Ovary (tissue), 9 donors: ENCODE results near the gene CEND1. TPM values are rescaled to one million over a fixed set of nuclear protein-coding genes. Genes with fewer than 3 reads are reported as not detected.

Source experiments
- DNase-seq, 5 donors: peaks; one replicate each; pipeline ENCODE4 v3.0.0-alpha.2; 2019 to 2020
- H3K27ac ChIP-seq, 2 donors: fragments of 200-600 bp; one replicate each; pipeline versions ENCODE4 v1.5.1 to v1.8.0; 2019 to 2022
- H3K27me3 ChIP-seq: fragments of 200-600 bp; one replicate; pipeline ENCODE4 v1.8.0; 2022
- H3K36me3 ChIP-seq: fragments of 200-600 bp; sonication (generic); one replicate; pipeline ENCODE4 v1.5.1; 2019
- H3K4me1 ChIP-seq: one replicate; pipeline ENCODE4 v1.8.1; 2013; ENCODE audit warnings: mild to moderate bottlenecking, moderate library complexity; ENCODE audit not compliant: insufficient read depth
- H3K4me3 ChIP-seq: fragments of 200-600 bp; sonication (generic); one replicate; pipeline ENCODE4 v1.5.1; 2017
- H3K9me3 ChIP-seq, 2 donors: fragments of 200-600 bp in 1 of 2; sonication (generic) in 1 of 2; one replicate each; pipeline versions ENCODE4 v1.5.1 to v1.8.1; 2013 to 2019; ENCODE audit warnings: mild to moderate bottlenecking in 1 of 2, moderate library complexity in 1 of 2
- CTCF ChIP-seq, 3 donors: fragments of 450-650 bp in 2 of 3; fragments of 200-600 bp in 1 of 3; IDR thresholded peaks; one replicate each; pipeline versions ENCODE4 v1.5.1 to v1.8.0; 2016 to 2022; ENCODE audit warnings: antibody characterized with exemption in 3 of 3, mild to moderate bottlenecking in 1 of 3
- EP300 ChIP-seq: sonication (generic); formaldehyde crosslinking; IDR thresholded peaks from one replicate; pipeline ENCODE4 v1.6.1; 2017; ENCODE audit warnings: antibody characterized with exemption
- POLR2A ChIP-seq: fragments of 450-650 bp; IDR thresholded peaks from one replicate; pipeline ENCODE4 v1.6.1; 2017; ENCODE audit warnings: antibody characterized with exemption, mild to moderate bottlenecking, moderate library complexity
- WGBS, 3 donors: extraction: QIAGEN DNeasy Blood & Tissue Kit in 1 of 3; methylation state at CpG; one replicate each; pipeline versions ENCODE4 v1.1.5 to v1.1.7; 2013 to 2017; 5-methylcytosine and 5-hydroxymethylcytosine counted together
- intact Hi-C, 4 donors: fragments of 100-400 bp; cut with DNase I; formaldehyde crosslinking; loops; one replicate each; pipeline versions ENCODE4 v1.11.0 to v1.15.1; 2022 to 2023
- polyA plus RNA-seq, 2 donors: library from polyadenylated mRNA; stranded (reverse); fragments of 200-250 nt in 1 of 2; fragments of 350-450 nt in 1 of 2; fragmentation: Illumina TruSeq in 1 of 2; extraction: RNeasy Lipid Tissue Mini Kit (QIAGEN cat#74804) in 1 of 2; gene quantifications; one replicate each; pipeline ENCODE4 v1.2.3, GENCODE V29; 2013 to 2014
- total RNA-seq, 7 donors: library from RNA; depleted of rRNA in 2 of 7; stranded (reverse); fragments of >200 nt in 2 of 7; fragmentation: NEBNext Ultra II Directional in 3 of 7; extraction: Animal tissue kit (Norgen Biotek cat#: 25700) in 3 of 7; gene quantifications; one replicate each; pipeline versions ENCODE4 v1.1.0 to v1.2.4, GENCODE V29; 2016 to 2023
- donor health status: DM: no; HTN: no; CAD: no; lungs with moderate emphysema.
- donor health status: DM: no; HTN: no; CAD: no.
- donor health status: Bipolar disorder and iron deficiency.
- donor health status: DM: yes; HTN: yes; CAD: no.
- donor health status: DM: no; HTN: no; CAD: no.
- donor health status: DM: yes; HTN: yes; CAD: no.

The CEND1 gene
- total and polyA plus RNA-seq, 9 donors = 0.07 to 0.15 TPM; not detected in 7

GRCh38 chr11:808427-809286 is 18.8 kb upstream of the CEND1 start:
- TF ChIP-seq POLR2A = no peak
- TF ChIP-seq CTCF (IDR thresholded peaks at IDR 0.05) = no peak
- TF ChIP-seq EP300 = no peak
- no peaks in the 10 kb centered on the region for H3K36me3 ChIP-seq
- intact Hi-C loops = loop anchor here in 1 of 4 donors (5.0 kb wide), 1 partner anchor 34 kb away; the partner anchor contains the start of genes POLR2L and TSPAN4
- no peaks in the 10 kb centered on the region for H3K9me3 ChIP-seq
- DNase-seq = no peak
- H3K4me1 ChIP-seq = peaks cover 18% of the 10 kb centered on the region
- H3K27ac ChIP-seq = peak overlapping the region; percentile 92 to 95
- 29 to 34% (median 31%) methylated on average over 36 of the region's 36 CpGs for WGBS, 3 donors
- H3K4me3 ChIP-seq = peak overlapping the region; percentile 83
- H3K27me3 ChIP-seq = no peaks in the 10 kb centered on the region

- Histone ChIP-seq H3K9me3 (no peaks in the 10 kb centered on the region), H3K36me3 (no peaks in the 10 kb centered on the region), H3K27ac (peak overlapping the region; percentile 80 to 85), H3K27me3 (no peaks in the 10 kb centered on the region), H3K4me3 (peak overlapping the region; percentile 50), H3K4me1 (peaks cover 12% of the 10 kb centered on the region)
- WGBS, 3 donors = 2 to 7% (median 3%) methylated on average over 18 of the region's 18 CpGs
- DNase-seq = no peak
- intact Hi-C loops = no loop called here
- TF ChIP-seq CTCF (IDR thresholded peaks at IDR 0.05) = no peak
- TF ChIP-seq EP300 = no peak
- TF ChIP-seq POLR2A = no peak
Measured at GRCh38 chr11:804599-804964, 14.7 kb upstream of the CEND1 start.

- H3K9me3 ChIP-seq = no peaks in the 10 kb centered on the region
- no peak for DNase-seq
- no peak overlapping the region for H3K4me3 ChIP-seq
- peaks cover 12% of the 10 kb centered on the region for H3K4me1 ChIP-seq
- no peaks in the 10 kb centered on the region for H3K27me3 ChIP-seq
- TF ChIP-seq CTCF (IDR thresholded peaks at IDR 0.05) (no peak), EP300 (no peak), POLR2A (no peak)
- WGBS, 3 donors = 40 to 61% (median 41%) methylated on average over 22 to 26 of the region's 26 CpGs
- H3K36me3 ChIP-seq = no peaks in the 10 kb centered on the region
- H3K27ac ChIP-seq = no peak overlapping the region
- intact Hi-C loops = no loop called here
Measured at GRCh38 chr11:803770-804598, 14.1 kb upstream of the CEND1 start.

GRCh38 chr11:803467-803742 is 13.5 kb upstream of the CEND1 start:
- TF ChIP-seq POLR2A (no peak), CTCF (IDR thresholded peaks at IDR 0.05) (no peak), EP300 (no peak)
- Histone ChIP-seq H3K4me1 (peaks cover 9% of the 10 kb centered on the region), H3K9me3 (no peaks in the 10 kb centered on the region), H3K27me3 (no peaks in the 10 kb centered on the region), H3K27ac (no peak overlapping the region), H3K36me3 (no peaks in the 10 kb centered on the region), H3K4me3 (no peak overlapping the region)
- intact Hi-C loops = no loop called here
- 81 to 83% (median 82%) methylated on average over 8 of the region's 8 CpGs for WGBS, 3 donors
- DNase-seq = no peak
